Upper lobe of left lung (tissue), 6 donors: Measurements from ENCODE around the gene KCNJ18. TPM values are rescaled to one million over a fixed set of nuclear protein-coding genes. Genes with fewer than 3 reads are reported as not detected.
"Not testable (repeated sequence)": the region's sequence is repeated elsewhere in the genome, so short reads cannot be mapped to it uniquely, and the experiment has no call there.

Experiments used
- ATAC-seq, 2 donors: fragments of 200-7000 bp; cut with Tn5 transposase; one replicate each; pipeline ENCODE4 v1.9.1; 2022; ENCODE audit warnings: mild to moderate bottlenecking in 2 of 2, moderate library complexity in 2 of 2; ENCODE audit not compliant: low FRiP score in 2 of 2
- DNase-seq, 2 donors: peaks; one replicate each; pipeline ENCODE4 v3.0.0-alpha.2; 2019 to 2020
- H3K27ac ChIP-seq, 4 donors: fragments of 200-600 bp; sonication (generic); one replicate each; pipeline ENCODE4 v1.5.1; 2016 to 2019
- H3K27me3 ChIP-seq, 4 donors: fragments of 200-600 bp; sonication (generic); one replicate each; pipeline ENCODE4 v1.5.1; 2017 to 2019
- H3K36me3 ChIP-seq, 4 donors: fragments of 200-600 bp; sonication (generic); one replicate each; pipeline ENCODE4 v1.5.1; 2016 to 2019
- H3K4me1 ChIP-seq, 4 donors: fragments of 200-600 bp; sonication (generic); one replicate each; pipeline ENCODE4 v1.5.1; 2018 to 2019
- H3K4me3 ChIP-seq, 4 donors: fragments of 200-600 bp; sonication (generic); one replicate each; pipeline ENCODE4 v1.5.1; 2017 to 2019; ENCODE audit warnings: mild to moderate bottlenecking in 2 of 4, moderate library complexity in 1 of 4
- H3K9me3 ChIP-seq, 4 donors: fragments of 200-600 bp; sonication (generic); one replicate each; pipeline ENCODE4 v1.5.1; 2018 to 2019
- WGBS, 2 donors: methylation state at CpG; one replicate each; pipeline ENCODE4 v1.1.5; 2017 to 2018; 5-methylcytosine and 5-hydroxymethylcytosine counted together
- total RNA-seq, 6 donors: library from RNA; depleted of rRNA in 4 of 6; stranded (reverse); fragments of >200 nt in 4 of 6; gene quantifications; one replicate each; pipeline versions ENCODE4 v1.1.0 to v1.2.1, GENCODE V29; 2016 to 2021
- donor health status: DM: no; HTN: no; CAD: no; lungs with moderate emphysema.
- donor health status: DM: no; HTN: yes; CAD: no; lungs with severe emphysema.

Gene KCNJ18
- total RNA-seq, 6 donors from 2014 or later, result not detected

- not testable (repeated sequence) for H3K9me3 ChIP-seq, H3K4me1 ChIP-seq, ATAC-seq, H3K27ac ChIP-seq, H3K4me3 ChIP-seq, H3K27me3 ChIP-seq, H3K36me3 ChIP-seq
- WGBS, 2 donors, result 84 to 89% methylated on average over 13 of the region's 20 CpGs
- DNase-seq, result peak in 1 of 2 donors; percentile 80
Measured at GRCh38 chr17:21698437-21699075, 6.2 kb downstream of the KCNJ18 start.

- H3K36me3 ChIP-seq, H3K4me1 ChIP-seq, ATAC-seq, DNase-seq, H3K27me3 ChIP-seq, H3K4me3 ChIP-seq, H3K27ac ChIP-seq, H3K9me3 ChIP-seq: not testable (repeated sequence)
- WGBS, 2 donors, result 64 to 88% methylated on average over 3 to 4 of the region's 4 CpGs
Measured at GRCh38 chr17:21699124-21699523, 6.8 kb downstream of the KCNJ18 start.

- not testable (repeated sequence) for H3K36me3 ChIP-seq, ATAC-seq, H3K27ac ChIP-seq, H3K27me3 ChIP-seq, H3K9me3 ChIP-seq, H3K4me1 ChIP-seq, H3K4me3 ChIP-seq
- DNase-seq, result peak in 1 of 2 donors; percentile 61
- 69 to 86% methylated on average over 6 to 9 of the region's 16 CpGs for WGBS, 2 donors
Measured at GRCh38 chr17:21699573-21700236, 7.4 kb downstream of the KCNJ18 start.

- ATAC-seq, H3K27ac ChIP-seq, H3K36me3 ChIP-seq, H3K4me3 ChIP-seq, H3K27me3 ChIP-seq, H3K4me1 ChIP-seq, H3K9me3 ChIP-seq: not testable (repeated sequence)
- WGBS, 2 donors, result no CpG with 5 or more reads among the region's 6 CpGs
- peak in 1 of 2 donors; percentile 46 for DNase-seq
Measured at GRCh38 chr17:21701090-21701489, 8.8 kb downstream of the KCNJ18 start.

GRCh38 chr17:21702029-21702428 is 9.7 kb downstream of the KCNJ18 start:
- ATAC-seq, DNase-seq, H3K9me3 ChIP-seq, H3K27me3 ChIP-seq, H3K27ac ChIP-seq, H3K4me3 ChIP-seq, H3K4me1 ChIP-seq, H3K36me3 ChIP-seq: not testable (repeated sequence)
- 85 to 91% methylated on average over 3 to 8 of the region's 8 CpGs for WGBS, 2 donors

GRCh38 chr17:21702521-21702920 is 10.2 kb downstream of the KCNJ18 start:
- H3K4me3 ChIP-seq, H3K27me3 ChIP-seq, ATAC-seq, H3K4me1 ChIP-seq, H3K27ac ChIP-seq, H3K9me3 ChIP-seq, H3K36me3 ChIP-seq: not testable (repeated sequence)
- WGBS, 2 donors, result 60 to 62% methylated on average over 1 to 5 of the region's 22 CpGs
- peak in 1 of 2 donors; percentile 61 for DNase-seq

- peak in 1 of 2 donors; percentile 65 for DNase-seq
- 86 to 100% methylated on average over 8 to 24 of the region's 51 CpGs for WGBS, 2 donors
- not testable (repeated sequence) for H3K27me3 ChIP-seq, H3K4me3 ChIP-seq, H3K9me3 ChIP-seq, H3K36me3 ChIP-seq, ATAC-seq, H3K4me1 ChIP-seq, H3K27ac ChIP-seq
Measured at GRCh38 chr17:21702940-21703640, 10.8 kb downstream of the KCNJ18 start.

- not testable (repeated sequence) for H3K9me3 ChIP-seq, H3K4me3 ChIP-seq, H3K27ac ChIP-seq, H3K27me3 ChIP-seq, H3K4me1 ChIP-seq, H3K36me3 ChIP-seq, ATAC-seq
- peak in 1 of 2 donors; percentile 74 for DNase-seq
- 83 to 87% methylated on average over 16 to 32 of the region's 35 CpGs for WGBS, 2 donors
Measured at GRCh38 chr17:21703891-21704872, 11.9 kb downstream of the KCNJ18 start.
